Measurements from ENCODE around the gene SMARCA2.

The SMARCA2 gene

GRCh38 chr9:2130941-2131340 lies 115.8 kb downstream of the SMARCA2 start:
- no peak for TF ChIP-seq CTCF (IDR thresholded peaks at IDR 0.05; ENCODE audit: insufficient read depth, low read depth, low read length, missing control alignments)
- no peak overlapping the region for H3K4me3 ChIP-seq (ENCODE audit: low read depth, low read length)
- DNase-seq (ENCODE audit: low read depth) = no peak

GRCh38 chr9:2132484-2133082 lies 117.4 kb downstream of the SMARCA2 start:
- no peak overlapping the region for H3K4me3 ChIP-seq (ENCODE audit: low read depth, low read length)
- no peak for DNase-seq (ENCODE audit: low read depth)
- TF ChIP-seq CTCF (IDR thresholded peaks at IDR 0.05; ENCODE audit: insufficient read depth, low read depth, low read length, missing control alignments) = peak; percentile 45

- H3K4me3 ChIP-seq (ENCODE audit: low read depth, low read length) = no peak overlapping the region
- TF ChIP-seq CTCF (IDR thresholded peaks at IDR 0.05; ENCODE audit: insufficient read depth, low read depth, low read length, missing control alignments) = no peak
- DNase-seq (ENCODE audit: low read depth) = no peak
Measured at GRCh38 chr9:2134391-2134790, 119.2 kb downstream of the SMARCA2 start.

GRCh38 chr9:2138646-2139045 lies 123.5 kb downstream of the SMARCA2 start:
- no peak for DNase-seq (ENCODE audit: low read depth)
- TF ChIP-seq CTCF (IDR thresholded peaks at IDR 0.05; ENCODE audit: insufficient read depth, low read depth, low read length, missing control alignments) = no peak
- no peak overlapping the region for H3K4me3 ChIP-seq (ENCODE audit: low read depth, low read length)

DNA sequence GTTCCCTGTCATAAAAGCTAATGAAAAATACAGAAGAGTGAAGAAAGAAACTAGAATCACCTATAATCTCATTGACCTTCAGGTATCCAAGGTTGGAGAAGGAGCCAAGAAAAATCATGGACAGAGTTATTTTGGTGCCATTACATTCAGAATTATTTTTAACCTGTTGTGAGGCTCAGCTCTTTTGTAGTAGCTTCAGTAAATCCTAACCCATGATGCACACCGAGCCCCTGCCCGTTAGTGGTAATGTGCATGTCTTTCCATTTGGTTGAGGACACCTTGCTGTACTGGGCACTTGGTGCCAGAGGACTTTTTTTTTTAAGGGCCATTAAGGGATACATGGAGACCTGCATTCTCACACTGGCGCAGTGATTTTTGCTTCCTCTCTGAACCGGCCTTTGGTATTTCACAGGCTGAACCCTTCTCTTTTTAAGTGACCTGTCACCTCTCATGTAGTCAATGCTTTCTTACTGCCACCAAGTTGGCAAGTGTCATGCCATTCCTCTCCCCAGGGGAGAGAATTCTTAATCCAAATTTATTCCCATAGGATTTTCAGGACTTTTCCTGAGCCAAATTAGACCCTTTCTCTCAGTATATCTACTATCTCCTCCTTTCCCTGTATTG lies 125.6 kb downstream of the SMARCA2 start:
- TF ChIP-seq CTCF (IDR thresholded peaks at IDR 0.05; ENCODE audit: insufficient read depth, low read depth, low read length, missing control alignments) = no peak
- DNase-seq (ENCODE audit: low read depth) = no peak
- H3K4me3 ChIP-seq (ENCODE audit: low read depth, low read length) = no peak overlapping the region

DNA sequence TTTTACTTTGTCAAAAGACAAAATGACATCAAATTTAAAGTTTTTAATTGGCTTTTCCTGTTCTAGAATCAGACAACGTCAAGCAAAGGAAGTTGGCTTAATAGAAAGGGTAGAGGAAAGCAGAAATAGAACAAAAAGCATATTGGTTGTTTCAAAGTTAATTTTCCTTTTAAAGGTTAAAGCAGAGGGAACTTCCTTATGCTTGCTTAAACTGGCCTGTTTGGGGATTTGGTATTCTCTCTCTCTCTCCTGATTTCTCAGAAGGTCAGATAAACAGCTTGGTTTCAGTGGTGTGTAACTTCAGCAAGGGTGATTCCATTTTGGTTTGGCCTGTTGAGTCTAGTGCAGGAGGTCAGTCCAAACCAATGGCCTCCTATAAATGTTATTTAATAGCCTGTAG lies 127.1 kb downstream of the SMARCA2 start:
- DNase-seq (ENCODE audit: low read depth) = no peak
- H3K4me3 ChIP-seq (ENCODE audit: low read depth, low read length) = no peak overlapping the region
- TF ChIP-seq CTCF (IDR thresholded peaks at IDR 0.05; ENCODE audit: insufficient read depth, low read depth, low read length, missing control alignments) = no peak

- no peak for TF ChIP-seq CTCF (IDR thresholded peaks at IDR 0.05; ENCODE audit: insufficient read depth, low read depth, low read length, missing control alignments)
- DNase-seq (ENCODE audit: low read depth) = no peak
Measured at GRCh38 chr9:2144619-2145018, 129.5 kb downstream of the SMARCA2 start.

More at GRCh38 chr9:2144619-2145018, 129.5 kb downstream of the SMARCA2 start:
- no peak overlapping the region for H3K4me3 ChIP-seq (ENCODE audit: low read depth, low read length)
